ENCODE results near the gene SNX4. TPM values are rescaled to one million over a fixed set of nuclear protein-coding genes. Genes with fewer than 3 reads are reported as not detected.
A peak's percentile ranks its signal among the peaks of the same experiment; 100 is the strongest.

The SNX4 gene
- total RNA-seq, 2 donors from 2014 or later, result 21.3 to 30.0 TPM

GRCh38 chr3:125437631-125438435 lies 82.2 kb downstream of the SNX4 start:
- Histone ChIP-seq H3K27me3 (no peaks in the 10 kb centered on the region), H3K4me3 (no peak overlapping the region), H3K36me3 (no peaks in the 10 kb centered on the region), H3K4me1 (no peaks in the 10 kb centered on the region), H3K27ac (no peak overlapping the region), H3K9me3 (peaks cover 0 to 7% of the 10 kb centered on the region in 2 donors)
- DNase-seq (ENCODE audit: low spot score), result peak; percentile 68
- TF ChIP-seq CTCF (IDR thresholded peaks at IDR 0.05), result peak; percentile 95 to 98

- no peak for TF ChIP-seq CTCF (IDR thresholded peaks at IDR 0.05)
- no peak overlapping the region for H3K4me3 ChIP-seq
- no peaks in the 10 kb centered on the region for H3K36me3 ChIP-seq
- H3K9me3 ChIP-seq, result no peaks in the 10 kb centered on the region
- H3K4me1 ChIP-seq, result no peaks in the 10 kb centered on the region
- no peak for DNase-seq (ENCODE audit: low spot score)
- H3K27ac ChIP-seq, result no peak overlapping the region
- no peaks in the 10 kb centered on the region for H3K27me3 ChIP-seq
Observed at GRCh38 chr3:125436921-125437320, 83.1 kb downstream of the SNX4 start.

GRCh38 chr3:125435231-125435630 lies 84.8 kb downstream of the SNX4 start:
- H3K4me1 ChIP-seq, result no peaks in the 10 kb centered on the region
- TF ChIP-seq CTCF (IDR thresholded peaks at IDR 0.05), result no peak

GRCh38 chr3:125434582-125435011 lies 85.4 kb downstream of the SNX4 start:
- Histone ChIP-seq H3K4me1 (no peaks in the 10 kb centered on the region), H3K27me3 (no peaks in the 10 kb centered on the region), H3K27ac (no peak overlapping the region), H3K36me3 (no peaks in the 10 kb centered on the region), H3K4me3 (no peak overlapping the region), H3K9me3 (no peaks in the 10 kb centered on the region)
- peak; percentile 28 for DNase-seq (ENCODE audit: low spot score)
- TF ChIP-seq CTCF (IDR thresholded peaks at IDR 0.05), result no peak

More at GRCh38 chr3:125435231-125435630, 84.8 kb downstream of the SNX4 start:
- Histone ChIP-seq H3K27ac (no peak overlapping the region), H3K4me3 (no peak overlapping the region), H3K36me3 (no peaks in the 10 kb centered on the region), H3K9me3 (no peaks in the 10 kb centered on the region), H3K27me3 (no peaks in the 10 kb centered on the region)
- DNase-seq (ENCODE audit: low spot score), result peak; percentile 26

GRCh38 chr3:125433611-125434041 lies 86.4 kb downstream of the SNX4 start:
- Histone ChIP-seq H3K27me3 (no peaks in the 10 kb centered on the region), H3K4me3 (no peak overlapping the region), H3K36me3 (no peaks in the 10 kb centered on the region), H3K27ac (no peak overlapping the region), H3K4me1 (no peaks in the 10 kb centered on the region), H3K9me3 (no peaks in the 10 kb centered on the region)
- peak; percentile 52 for DNase-seq (ENCODE audit: low spot score)
- TF ChIP-seq CTCF (IDR thresholded peaks at IDR 0.05), result no peak

All from right atrium auricular region (tissue), 2 donors.